ENCODE measurements around the gene OBSCN.
"Not testable (repeated sequence)": the region's sequence is repeated elsewhere in the genome, so short reads cannot be mapped to it uniquely, and the experiment has no call there.

OBSCN gene

GRCh38 chr1:228188249-228188648, 19.6 kb upstream of the OBSCN start:
- not testable (repeated sequence) for DNase-seq

- DNase-seq: no peak
Observed at GRCh38 chr1:228190182-228190581, 17.7 kb upstream of the OBSCN start.

GRCh38 chr1:228190778-228191177, 17.1 kb upstream of the OBSCN start:
- DNase-seq: no peak

- no peak for DNase-seq
Observed at GRCh38 chr1:228194436-228194835, 13.4 kb upstream of the OBSCN start.

GRCh38 chr1:228194921-228195812, 12.7 kb upstream of the OBSCN start:
- DNase-seq: no peak

- DNase-seq: no peak
Observed at GRCh38 chr1:228197555-228198147, 10.2 kb upstream of the OBSCN start.

GRCh38 chr1:228198977-228199590, 8.8 kb upstream of the OBSCN start:
- no peak for DNase-seq

GRCh38 chr1:228204958-228205357, 2.9 kb upstream of the OBSCN start:
- DNase-seq: no peak

GRCh38 chr1:228205526-228206436, 2.1 kb upstream of the OBSCN start:
- no peak for DNase-seq

- DNase-seq: no peak
Observed at GRCh38 chr1:228206582-228207351, 1.1 kb upstream of the OBSCN start.

- no peak for DNase-seq
Observed at GRCh38 chr1:228207381-228207810, 448 bp upstream of the OBSCN start.

- DNase-seq: no peak
Observed at GRCh38 chr1:228208831-228209551, 1.1 kb downstream of the OBSCN start.

- DNase-seq: no peak
Observed at GRCh38 chr1:228209657-228210056, 1.8 kb downstream of the OBSCN start.

- no peak for DNase-seq
Observed at GRCh38 chr1:228210076-228210651, 2.3 kb downstream of the OBSCN start.

- DNase-seq: no peak
Observed at GRCh38 chr1:228210712-228211530, 3.1 kb downstream of the OBSCN start.

GRCh38 chr1:228211531-228212414, 3.9 kb downstream of the OBSCN start:
- DNase-seq: no peak

GRCh38 chr1:228212415-228212965, 4.6 kb downstream of the OBSCN start:
- DNase-seq: no peak
